Keratinocyte (primary cell): ENCODE measurements around the gene TMEM201. TPM values are rescaled to one million over a fixed set of nuclear protein-coding genes. Genes with fewer than 3 reads are reported as not detected.

Experiments
- DNase-seq: peaks from one replicate; pipeline ENCODE4 v3.0.0-alpha.2; 2011; ENCODE audit warnings: low read depth, missing footprints, low spot score
- FAIRE-seq: peaks from 2 replicates; lab custom pipeline; 2011; peaks lifted over from hg19 to GRCh38; lab: Jason Lieb, UNC
- H2AFZ ChIP-seq: 2 replicates; pipeline ENCODE4 v1.6.0; 2012; ENCODE audit warnings: low read length, control low read depth, inconsistent platforms; ENCODE audit not compliant: control insufficient read depth
- H3K27ac ChIP-seq: 2 replicates; pipeline ENCODE4 v1.5.1; 2011; ENCODE audit warnings: low read length; ENCODE audit not compliant: control insufficient read depth, insufficient read depth
- H3K27me3 ChIP-seq: 3 replicates; pipeline ENCODE4 v1.6.0; 2011; ENCODE audit warnings: low read length; ENCODE audit not compliant: control insufficient read depth, insufficient read depth; ENCODE audit errors: extremely low read depth
- H3K36me3 ChIP-seq, 2 experiments: 2 replicates in 1 of 2; 3 replicates in 1 of 2; pipeline ENCODE4 v1.5.1; 2011; ENCODE audit warnings: low read length in 2 of 2, mild to moderate bottlenecking in 1 of 2; ENCODE audit not compliant: control insufficient read depth in 2 of 2, insufficient read depth in 2 of 2; ENCODE audit errors: extremely low read depth in 1 of 2
- H3K4me1 ChIP-seq: 3 replicates; pipeline ENCODE4 v1.5.1; 2011; ENCODE audit warnings: low read length; ENCODE audit not compliant: control insufficient read depth, insufficient read depth; ENCODE audit errors: extremely low read depth
- H3K4me2 ChIP-seq: 3 replicates; pipeline ENCODE4 v1.6.0; 2011; ENCODE audit warnings: low read depth, low read length; ENCODE audit not compliant: control insufficient read depth, insufficient read depth; ENCODE audit errors: extremely low read depth
- H3K4me3 ChIP-seq, 3 experiments: fragments of 200-600 bp in 1 of 3; sonication (generic) in 1 of 3; 2 replicates in 2 of 3; 3 replicates in 1 of 3; pipeline ENCODE4 v1.5.1; 2011 to 2016; ENCODE audit warnings: low read length in 3 of 3, mild to moderate bottlenecking in 3 of 3, control low read depth in 2 of 3, inconsistent platforms in 1 of 3, low read depth in 1 of 3, mixed read lengths in 1 of 3, mixed run types in 1 of 3, moderate library complexity in 1 of 3; ENCODE audit not compliant: control insufficient read depth in 2 of 3, insufficient read depth in 2 of 3; ENCODE audit errors: extremely low read depth in 1 of 3
- H3K79me2 ChIP-seq: 2 replicates; pipeline ENCODE4 v1.6.0; 2012; ENCODE audit warnings: low read length; ENCODE audit not compliant: control insufficient read depth, insufficient read depth
- H3K9ac ChIP-seq: 3 replicates; pipeline ENCODE4 v1.6.0; 2011; ENCODE audit warnings: low read length; ENCODE audit not compliant: control insufficient read depth, insufficient read depth; ENCODE audit errors: extremely low read depth
- H3K9me1 ChIP-seq: 3 replicates; pipeline ENCODE4 v1.6.0; 2011; ENCODE audit warnings: low read length; ENCODE audit not compliant: control insufficient read depth, insufficient read depth; ENCODE audit errors: extremely low read depth
- H3K9me3 ChIP-seq: 2 replicates; pipeline ENCODE4 v1.5.1; 2012; ENCODE audit warnings: low read depth, low read length; ENCODE audit not compliant: control insufficient read depth
- H4K20me1 ChIP-seq: 3 replicates; pipeline ENCODE4 v1.6.0; 2011; ENCODE audit warnings: low read length; ENCODE audit not compliant: control insufficient read depth, insufficient read depth; ENCODE audit errors: extremely low read depth
- CTCF ChIP-seq, 3 experiments: IDR thresholded peaks in 1 of 3; conservative IDR thresholded peaks in 1 of 3; optimal IDR thresholded peaks in 1 of 3; 2 replicates in 2 of 3; 3 replicates in 1 of 3; pipeline versions ENCODE3 to v1.5.1; 2011; ENCODE audit warnings: low read length in 3 of 3, mild to moderate bottlenecking in 3 of 3, moderate library complexity in 2 of 3, control low read depth in 1 of 3, inconsistent platforms in 1 of 3; ENCODE audit not compliant: insufficient read depth in 2 of 3; ENCODE audit errors: extremely low read depth in 1 of 3
- EZH2 ChIP-seq: IDR thresholded peaks from one replicate; pipeline ENCODE4 v1.6.1; 2012; ENCODE audit warnings: inconsistent platforms, mild to moderate bottlenecking, low read length, moderate library complexity
- dilution Hi-C: fragments of 300-500 bp; cut with MboI; formaldehyde crosslinking; loops from one replicate; pipeline ENCODE4 v1.7.0; 2020; ENCODE audit warnings: low sequenced_read_pairs; ENCODE audit not compliant: extremely low pct_ligation_motif_present
- polyA minus RNA-seq, 3 experiments: library from RNA; depleted of rRNA, polyadenylated mRNA; stranded (reverse); fragments of >200 nt; gene quantifications; 1 replicate in 1 of 3; 2 replicates in 1 of 3; 3 replicates in 1 of 3; pipeline ENCODE4 v1.2.3, GENCODE V29; 2011
- polyA plus RNA-seq, 5 experiments: library from polyadenylated mRNA; depleted of rRNA in 3 of 5; stranded (reverse) in 3 of 5; stranded (forward) in 1 of 5; unstranded in 1 of 5; fragments of >200 nt; gene quantifications; 1 replicate in 1 of 5; 2 replicates in 3 of 5; 3 replicates in 1 of 5; pipeline versions ENCODE4 v1.2.1 to v1.2.3, GENCODE V29; 2011 to 2012; ENCODE audit warnings: missing spikeins in 2 of 5, low read depth in 1 of 5, low replicate concordance in 1 of 5

The TMEM201 gene, protein sequence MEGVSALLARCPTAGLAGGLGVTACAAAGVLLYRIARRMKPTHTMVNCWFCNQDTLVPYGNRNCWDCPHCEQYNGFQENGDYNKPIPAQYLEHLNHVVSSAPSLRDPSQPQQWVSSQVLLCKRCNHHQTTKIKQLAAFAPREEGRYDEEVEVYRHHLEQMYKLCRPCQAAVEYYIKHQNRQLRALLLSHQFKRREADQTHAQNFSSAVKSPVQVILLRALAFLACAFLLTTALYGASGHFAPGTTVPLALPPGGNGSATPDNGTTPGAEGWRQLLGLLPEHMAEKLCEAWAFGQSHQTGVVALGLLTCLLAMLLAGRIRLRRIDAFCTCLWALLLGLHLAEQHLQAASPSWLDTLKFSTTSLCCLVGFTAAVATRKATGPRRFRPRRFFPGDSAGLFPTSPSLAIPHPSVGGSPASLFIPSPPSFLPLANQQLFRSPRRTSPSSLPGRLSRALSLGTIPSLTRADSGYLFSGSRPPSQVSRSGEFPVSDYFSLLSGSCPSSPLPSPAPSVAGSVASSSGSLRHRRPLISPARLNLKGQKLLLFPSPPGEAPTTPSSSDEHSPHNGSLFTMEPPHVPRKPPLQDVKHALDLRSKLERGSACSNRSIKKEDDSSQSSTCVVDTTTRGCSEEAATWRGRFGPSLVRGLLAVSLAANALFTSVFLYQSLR
- polyA plus RNA-seq (1.1 to 5.0 TPM (median 1.5 TPM) in 3 replicates), polyA minus RNA-seq (2.6 to 13.8 TPM (median 2.8 TPM) in 3 replicates)
- 0.94 TPM for polyA plus RNA-seq (2011; ENCODE audit: low read depth)
- polyA plus RNA-seq (2011; cell fraction: cytosol; rRNA removed): 1.3 and 2.8 TPM in 2 replicates
- 6.2 and 7.6 TPM in 2 replicates for polyA plus RNA-seq (2011; cell fraction: nucleus; rRNA removed)
- 3.1 and 8.1 TPM in 2 replicates for polyA plus RNA-seq (2012; ENCODE audit: low replicate concordance)
- 6.3 TPM for polyA minus RNA-seq (2011; cell fraction: cytosol; rRNA and poly(A)+ RNA removed)
- 6.0 and 7.3 TPM in 2 replicates for polyA minus RNA-seq (2011; cell fraction: nucleus; rRNA and poly(A)+ RNA removed)

- H3K36me3 ChIP-seq: no peaks in the 10 kb centered on the region
- no peak for DNase-seq
- no peak for FAIRE-seq
Measured at GRCh38 chr1:9588551-9589143, at the start of gene TMEM201. TSS of gene TMEM201 (plus strand) at chr1:9588911. CDS start at chr1:9588931, 20 bp downstream.

More at GRCh38 chr1:9588551-9589143, at the start of gene TMEM201:
- Histone ChIP-seq H3K9ac (peak within 1 kb of the TSS; percentile 83), H3K79me2 (peaks cover 46% of the 10 kb centered on the region), H4K20me1 (peaks cover 10% of the 10 kb centered on the region), H3K9me1 (peaks cover 15% of the 10 kb centered on the region), H2AFZ (peak within 1 kb of the TSS; percentile 80), H3K4me1 (peaks cover 22% of the 10 kb centered on the region), H3K4me2 (peak within 1 kb of the TSS; percentile 94), H3K9me3 (no peaks in the 10 kb centered on the region), H3K27me3 (no peaks in the 10 kb centered on the region), H3K4me3 (peak within 1 kb of the TSS; percentile 52 to 86 (median 84)), H3K27ac (peak within 1 kb of the TSS; percentile 61)
- no peak for TF ChIP-seq EZH2
- peak in 2 of 3 experiments; percentile 67 to 69 for TF ChIP-seq CTCF (optimal IDR thresholded peaks at IDR 0.05 in 1 of 3, IDR thresholded peaks at IDR 0.05 in 1 of 3, conservative IDR thresholded peaks at IDR 0.05 in 1 of 3; ENCODE audit: extremely low read depth in 1 of 3, insufficient read depth in 2 of 3, low read length in 3 of 3)
- dilution Hi-C loops: no loop called here
